SHP77 treated with DMSO at 0.1 percent for 48 hours (cell line): ENCODE results near the gene TMEM106C.

Experiments
- DNase-seq: peaks from one replicate; lab custom pipeline; 2025; lab: John Stamatoyannopoulos, UW

The TMEM106C gene

DNA sequence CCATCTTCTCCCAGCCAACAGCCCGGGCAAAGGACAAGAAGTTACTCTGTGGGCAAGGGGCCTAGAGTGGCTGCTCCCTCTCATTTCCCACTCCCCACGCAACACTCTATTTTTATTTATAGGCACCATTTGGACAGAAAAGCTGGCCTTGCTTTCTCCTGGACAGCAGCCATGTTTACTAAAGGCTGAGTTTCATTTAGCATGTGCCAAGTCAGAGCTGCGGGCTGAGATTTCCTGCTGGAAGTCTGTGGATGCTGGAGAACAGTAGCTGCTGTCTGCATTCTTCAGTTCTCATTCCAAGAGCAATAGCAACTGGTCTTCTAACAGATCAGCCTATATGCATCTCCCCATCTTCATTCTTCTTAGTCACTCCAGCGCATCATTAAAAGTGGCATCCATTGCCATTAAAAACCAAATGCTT is 32.6 kb downstream of the TMEM106C start:
- DNase-seq = no peak

DNA sequence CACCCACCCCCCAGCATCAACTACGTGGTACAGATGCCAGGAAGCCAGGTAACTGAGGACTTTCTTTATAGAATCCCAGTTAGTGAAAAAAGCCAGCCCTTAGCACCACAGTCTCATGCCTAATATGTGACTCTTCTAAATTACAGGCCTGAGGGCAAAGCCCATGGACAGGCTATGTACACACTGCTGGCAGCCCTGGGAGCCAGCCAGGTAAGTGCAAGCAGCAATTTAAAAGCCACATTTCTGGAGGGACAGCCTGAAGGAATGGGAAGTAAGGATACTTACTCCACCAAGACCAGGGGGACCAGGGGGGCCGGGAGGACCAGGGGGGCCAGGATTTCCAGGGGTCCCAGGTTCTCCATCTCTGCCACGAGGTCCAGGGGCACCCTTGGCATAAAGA is 33.9 kb downstream of the TMEM106C start:
- no peak for DNase-seq

DNA sequence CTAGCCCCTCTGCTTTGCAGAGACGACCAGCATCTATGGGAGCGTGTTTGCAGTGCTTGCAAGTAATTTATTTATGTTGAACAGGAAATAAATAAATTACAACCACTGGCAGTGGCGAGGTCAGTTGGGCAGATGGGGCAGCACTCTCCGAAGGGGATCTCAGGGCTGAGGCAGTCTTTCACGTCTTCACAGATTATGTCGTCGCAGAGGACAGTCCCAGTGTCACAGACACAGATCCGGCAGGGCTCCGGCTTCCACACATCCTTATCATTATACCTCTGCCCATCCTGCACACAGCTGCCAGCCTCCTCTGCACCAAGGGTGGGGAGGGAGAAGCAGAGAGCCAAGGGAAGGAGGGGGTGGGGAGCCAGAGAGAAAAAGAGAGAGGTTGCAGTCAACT is 36.4 kb downstream of the TMEM106C start:
- DNase-seq = no peak

DNA sequence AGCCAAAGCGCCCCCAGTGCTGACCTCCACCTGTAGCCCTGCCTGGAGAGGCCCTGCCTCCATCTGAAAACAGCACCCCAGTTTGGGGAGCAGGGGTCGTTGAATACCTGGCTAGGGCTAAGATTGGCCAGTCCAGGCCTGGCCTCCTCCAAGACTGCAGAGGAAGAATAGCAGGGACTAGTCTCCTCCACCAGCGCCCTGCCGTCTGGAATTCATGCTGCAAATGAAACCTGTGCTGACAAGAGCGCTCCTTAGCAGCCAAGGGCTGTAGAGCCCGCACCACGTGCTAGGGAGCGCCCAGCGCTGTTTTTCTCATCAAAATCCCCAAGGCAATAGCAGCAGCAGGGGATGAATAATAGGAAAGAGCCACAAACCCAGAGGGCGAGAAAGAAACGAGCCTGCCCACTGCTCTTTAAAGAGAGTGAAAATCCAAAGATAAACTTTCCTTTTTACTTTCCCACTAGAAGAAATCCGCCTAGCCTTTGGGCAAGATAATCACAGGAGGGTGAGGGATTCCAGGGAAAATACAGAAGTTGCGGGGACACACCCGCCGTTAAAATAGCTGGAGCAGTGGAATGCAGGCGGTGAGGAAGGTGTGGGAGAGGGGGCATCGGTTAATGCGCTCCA is 37.6 kb downstream of the TMEM106C start:
- no peak for DNase-seq

DNA sequence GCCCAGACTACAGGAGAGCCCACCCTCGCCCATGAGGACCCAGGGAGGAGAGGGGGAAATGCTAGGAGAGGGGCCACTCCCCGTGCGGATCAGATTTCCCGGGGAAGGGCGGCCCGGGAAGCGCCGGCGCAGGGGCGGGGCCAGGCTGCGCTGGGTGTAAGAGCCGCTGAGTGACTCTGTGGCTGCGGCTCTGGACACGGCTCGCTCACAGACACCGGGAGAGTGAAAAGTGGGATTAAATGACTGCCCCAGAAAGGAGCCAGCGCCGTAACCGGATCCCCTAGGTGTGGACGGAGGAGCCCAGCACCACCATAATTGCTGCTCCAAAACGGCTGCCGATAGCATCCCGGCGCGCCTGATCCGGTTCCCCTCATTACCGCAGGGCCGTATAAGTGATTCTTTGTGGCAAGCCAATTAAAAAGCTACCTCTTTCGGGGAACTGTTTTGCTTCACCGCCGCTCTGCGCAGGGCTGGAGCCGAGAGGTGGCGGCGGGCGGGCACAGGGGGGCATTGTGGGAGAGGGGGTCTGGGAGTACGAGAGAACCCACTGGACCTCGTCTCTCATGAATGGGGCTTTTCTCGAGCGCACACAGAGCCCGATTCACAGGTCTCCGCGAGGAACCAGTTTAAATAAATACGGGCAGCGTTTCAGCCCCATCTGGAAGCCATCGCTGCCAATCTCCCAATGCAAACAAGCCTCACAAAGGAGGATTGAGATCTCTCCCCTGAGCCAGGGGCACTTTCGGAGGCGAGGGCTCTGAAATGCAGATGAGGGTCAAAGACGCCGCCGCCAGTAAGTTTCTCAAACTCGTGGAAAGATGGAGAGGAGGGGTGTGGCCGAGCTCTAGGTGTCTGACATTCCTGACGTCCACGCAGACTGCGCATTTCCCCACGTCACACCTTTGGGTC is 38.4 kb downstream of the TMEM106C start:
- no peak for DNase-seq

DNA sequence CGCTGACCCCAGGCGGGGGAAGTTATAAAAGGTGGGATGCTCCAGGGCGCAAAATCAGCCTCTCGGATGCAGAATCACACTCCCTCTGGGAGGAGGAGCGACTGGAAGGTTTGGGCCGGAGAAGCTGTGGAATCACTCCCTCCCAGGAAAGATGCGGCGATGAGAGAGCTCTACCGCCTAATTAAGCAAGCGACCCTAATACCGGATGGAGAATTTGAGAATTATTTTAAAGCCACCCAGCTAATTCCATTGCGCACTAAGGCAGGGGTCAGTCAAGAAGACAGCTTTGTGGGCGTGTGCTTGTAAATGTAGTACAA is 39.0 kb downstream of the TMEM106C start:
- DNase-seq = no peak

DNA sequence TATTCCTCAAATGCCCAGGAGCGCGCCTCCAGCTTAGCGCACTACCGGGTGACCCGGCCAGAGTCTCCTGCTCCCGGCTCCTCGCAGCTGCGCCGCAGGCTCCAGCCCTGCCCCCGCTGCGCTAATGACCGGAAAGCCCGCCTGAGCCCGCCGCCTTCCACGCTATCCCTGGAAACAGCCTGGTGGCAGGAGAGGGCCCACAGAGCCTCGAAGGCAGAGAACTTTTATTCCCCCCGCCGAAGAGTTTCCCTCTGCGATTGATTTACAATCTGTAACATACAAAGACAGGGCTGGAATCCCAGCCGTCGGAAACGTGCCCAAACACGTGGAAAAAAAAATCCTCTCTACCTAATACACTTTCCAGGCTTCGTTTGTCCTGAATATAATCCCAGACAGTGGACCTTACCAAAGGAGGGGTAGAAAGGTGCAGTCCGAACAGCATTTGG is 39.4 kb downstream of the TMEM106C start:
- DNase-seq = no peak

DNA sequence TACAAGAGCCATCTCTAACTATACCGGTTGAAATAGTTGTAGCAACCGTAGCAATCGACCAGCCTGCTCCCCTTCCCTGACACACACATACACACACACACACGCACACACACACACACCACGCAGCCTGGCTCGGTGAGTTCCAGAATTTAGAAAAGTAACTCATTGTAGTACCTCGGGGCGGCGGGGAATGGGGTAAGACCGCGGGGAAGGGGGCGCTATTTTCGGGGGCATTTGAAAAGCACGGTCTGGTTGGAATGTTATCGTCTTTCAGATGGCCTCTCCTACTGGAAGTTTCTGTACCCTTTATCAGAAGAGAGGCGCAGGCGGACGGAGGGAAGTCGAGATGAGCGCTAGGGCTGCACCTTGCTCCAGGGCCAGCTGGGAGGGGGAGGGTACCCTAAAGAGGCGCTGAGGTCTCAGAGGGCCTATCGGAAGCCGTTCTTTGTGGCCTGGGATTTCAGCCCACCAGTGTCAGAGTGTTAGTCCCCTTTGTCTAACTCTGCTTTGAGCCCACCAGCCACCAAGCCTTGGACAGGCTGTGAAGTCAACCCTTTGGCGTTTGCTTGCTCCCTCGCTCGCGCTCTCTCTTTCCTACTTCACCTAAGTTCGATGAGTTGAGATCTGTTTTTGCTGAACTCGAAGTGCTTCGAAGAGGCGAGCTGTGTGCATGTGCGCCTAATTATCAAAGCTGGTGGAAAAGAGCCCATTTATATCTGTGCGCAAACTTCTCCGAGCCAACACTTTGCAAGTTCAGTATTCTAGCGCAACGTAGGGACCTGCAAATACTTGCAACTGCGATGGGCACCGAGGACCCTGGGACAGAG is 40.0 kb downstream of the TMEM106C start:
- DNase-seq = no peak

DNA sequence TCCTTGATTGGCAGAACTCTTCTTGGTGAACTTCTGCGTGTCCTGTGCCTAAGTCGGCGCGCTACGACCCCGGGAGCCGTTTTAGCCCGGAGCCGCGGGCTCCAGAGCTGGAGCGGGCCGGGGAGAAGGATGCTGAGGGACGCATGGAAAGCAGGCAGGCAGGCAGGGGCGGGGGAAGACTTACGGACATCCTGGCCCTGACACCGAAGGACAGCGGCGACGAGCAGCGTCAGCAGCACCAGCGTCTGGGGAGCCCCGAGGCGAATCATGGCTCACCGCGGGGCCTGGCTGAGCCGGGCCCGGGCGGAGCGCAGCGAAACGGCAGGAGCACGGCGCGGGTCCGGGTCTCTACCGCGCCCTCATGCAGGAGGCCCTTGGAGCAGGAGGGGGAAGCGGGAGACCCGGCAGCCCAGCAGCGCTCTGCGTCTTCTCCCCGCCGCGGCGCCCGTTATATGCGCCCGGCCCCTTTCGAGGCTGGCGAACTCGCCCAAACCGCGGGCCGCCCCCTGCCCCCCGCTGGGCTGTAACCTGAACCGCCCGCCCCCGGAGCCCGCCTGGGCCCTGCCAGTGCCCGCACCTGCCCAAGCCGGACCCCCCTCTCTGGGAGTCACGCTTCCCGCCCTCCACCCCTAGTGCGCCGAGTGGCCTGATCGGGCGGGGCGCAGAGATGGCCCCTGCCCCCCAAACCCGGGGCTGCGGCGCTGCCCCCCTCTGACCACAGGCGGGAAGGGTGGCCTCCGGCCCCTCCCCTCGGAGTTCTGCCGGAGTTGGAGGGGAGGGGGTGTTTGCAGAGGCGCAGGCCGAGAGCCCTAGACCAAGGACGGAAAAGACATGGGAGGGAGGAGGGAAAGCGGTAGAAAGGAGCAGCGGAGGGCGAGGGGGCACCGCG is 40.9 kb downstream of the TMEM106C start, which contains the start of gene COL2A1:
Gene COL2A1 (minus strand): TSS at position 424 of the 889 bp plus-strand sequence. CDS start 155 bp downstream, at position 269.
- no peak for DNase-seq

DNA sequence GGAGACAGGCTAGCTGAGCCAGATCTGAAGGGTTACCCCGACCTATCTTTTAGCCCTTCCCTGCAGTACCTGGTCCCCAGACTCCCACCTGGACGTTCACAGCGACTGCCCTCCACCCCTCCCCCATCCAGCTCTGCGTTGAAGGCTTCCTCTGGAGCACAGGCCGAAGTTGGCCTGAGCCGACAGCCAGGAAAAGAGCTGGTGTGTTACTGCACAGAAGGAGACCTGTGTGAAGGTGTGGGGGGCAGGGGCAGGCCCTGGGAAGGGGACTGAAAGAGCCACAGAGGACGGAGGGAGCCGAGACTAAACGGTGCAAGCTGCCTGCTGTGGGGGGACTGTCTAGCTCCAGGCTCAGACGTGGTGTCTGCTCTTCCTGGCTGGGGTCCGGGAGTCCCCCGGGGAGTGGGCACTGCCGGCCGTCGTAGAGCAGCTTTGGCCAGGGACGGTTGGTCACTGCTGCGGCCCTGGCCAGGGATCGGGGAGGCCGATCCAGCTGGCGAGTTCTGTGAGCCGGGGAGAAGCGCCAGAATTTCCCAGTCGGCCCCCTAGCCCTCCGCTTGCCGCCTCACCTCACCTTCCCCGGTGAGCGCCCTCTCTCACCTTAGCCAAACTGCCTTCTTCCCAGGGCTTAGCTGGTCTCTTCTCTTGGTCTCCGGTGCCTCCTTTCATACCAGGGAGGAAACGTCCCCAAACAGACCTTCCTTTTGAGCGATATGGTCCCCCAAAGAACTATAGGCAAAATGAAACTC is 41.8 kb downstream of the TMEM106C start:
- no peak for DNase-seq

DNA sequence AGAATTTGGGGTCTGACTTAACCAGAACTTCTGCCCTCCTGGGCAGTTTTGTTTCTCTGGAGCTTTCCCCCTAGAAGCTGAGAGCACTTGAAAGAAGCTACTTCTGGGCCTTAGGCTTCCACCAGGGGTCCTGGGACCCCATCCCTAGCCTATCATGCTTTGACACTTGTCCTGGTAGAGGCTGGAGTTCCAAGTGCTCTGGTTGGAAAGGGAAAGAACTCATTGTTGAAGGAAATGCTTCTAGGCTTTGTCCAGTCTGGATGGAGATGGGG is 42.3 kb downstream of the TMEM106C start:
- no peak for DNase-seq

DNA sequence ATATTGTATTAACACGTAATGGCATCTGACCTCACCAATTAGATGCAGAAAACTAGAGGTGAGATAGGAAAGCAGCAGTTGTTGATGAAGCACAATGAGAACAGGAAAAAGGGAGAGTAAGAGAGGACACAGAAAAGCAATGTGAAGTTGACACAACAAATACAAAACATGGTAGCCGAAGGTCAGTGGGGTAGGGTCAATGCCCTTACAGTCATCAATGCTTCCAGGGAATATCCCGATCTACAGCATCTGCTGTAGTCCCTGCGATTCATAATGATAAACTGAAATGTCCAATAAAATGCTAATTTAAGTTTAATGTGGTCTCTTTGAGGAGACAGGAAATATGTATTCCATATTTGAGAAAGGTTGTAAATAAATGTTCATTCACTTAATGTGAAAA is 43.8 kb downstream of the TMEM106C start:
- DNase-seq = no peak

DNA sequence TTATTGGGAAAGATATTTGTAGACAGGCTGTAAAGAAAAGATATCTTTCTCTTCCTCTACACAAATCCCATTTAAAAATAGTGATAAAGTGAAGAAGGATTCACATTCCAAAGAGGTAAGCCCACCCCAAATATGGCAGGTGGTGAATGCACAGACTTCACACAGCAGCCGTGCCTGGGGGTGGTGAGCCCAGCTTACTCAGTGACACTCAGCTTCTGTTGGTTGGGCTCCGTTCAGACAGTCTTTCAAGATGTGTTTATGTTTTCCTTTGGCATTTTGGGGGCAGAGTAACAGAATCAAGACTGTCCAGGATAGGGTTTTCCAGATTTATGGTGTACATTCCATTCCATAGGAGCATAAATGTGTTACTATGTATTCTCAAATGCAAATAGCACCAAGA is 45.0 kb downstream of the TMEM106C start:
- no peak for DNase-seq

DNA sequence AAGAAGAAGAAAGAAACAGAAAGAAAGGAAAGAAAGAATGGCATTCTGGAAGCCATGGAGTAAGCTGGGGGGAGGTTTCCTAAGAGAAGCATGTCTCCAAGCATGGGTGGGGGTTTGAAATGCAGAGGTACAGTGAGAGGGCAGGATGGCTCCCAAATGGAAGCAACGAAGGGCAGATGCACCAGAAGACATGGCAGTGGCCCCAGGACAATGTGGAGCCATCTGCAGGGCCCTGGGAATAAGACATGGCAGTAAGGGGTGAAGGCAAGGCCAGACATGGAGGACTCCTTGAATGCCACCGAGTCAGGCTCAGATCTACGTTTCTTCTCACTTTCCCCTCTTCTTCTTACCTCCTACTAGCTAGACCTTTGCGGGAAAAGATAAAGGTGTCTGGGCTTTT is 45.6 kb downstream of the TMEM106C start:
- DNase-seq = no peak

DNA sequence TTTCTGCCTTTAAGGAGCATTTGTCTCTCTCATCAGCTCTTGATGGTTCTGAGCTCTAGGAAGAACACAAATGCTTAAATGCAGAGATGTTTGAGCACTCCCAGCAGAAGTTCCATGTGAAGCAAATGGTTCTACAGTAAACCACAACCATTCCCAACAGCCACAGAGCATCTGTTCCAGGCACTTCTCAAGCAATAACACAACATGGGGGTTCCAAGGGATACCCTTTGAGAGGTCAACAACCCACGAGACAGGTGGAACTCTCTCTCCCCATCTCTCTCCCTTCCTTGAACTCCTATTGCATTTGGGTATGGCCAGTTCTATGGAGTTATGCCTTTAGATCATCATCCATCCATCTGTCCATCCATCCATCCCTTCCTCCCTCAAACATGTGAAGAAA is 46.1 kb downstream of the TMEM106C start:
- DNase-seq = no peak

DNA sequence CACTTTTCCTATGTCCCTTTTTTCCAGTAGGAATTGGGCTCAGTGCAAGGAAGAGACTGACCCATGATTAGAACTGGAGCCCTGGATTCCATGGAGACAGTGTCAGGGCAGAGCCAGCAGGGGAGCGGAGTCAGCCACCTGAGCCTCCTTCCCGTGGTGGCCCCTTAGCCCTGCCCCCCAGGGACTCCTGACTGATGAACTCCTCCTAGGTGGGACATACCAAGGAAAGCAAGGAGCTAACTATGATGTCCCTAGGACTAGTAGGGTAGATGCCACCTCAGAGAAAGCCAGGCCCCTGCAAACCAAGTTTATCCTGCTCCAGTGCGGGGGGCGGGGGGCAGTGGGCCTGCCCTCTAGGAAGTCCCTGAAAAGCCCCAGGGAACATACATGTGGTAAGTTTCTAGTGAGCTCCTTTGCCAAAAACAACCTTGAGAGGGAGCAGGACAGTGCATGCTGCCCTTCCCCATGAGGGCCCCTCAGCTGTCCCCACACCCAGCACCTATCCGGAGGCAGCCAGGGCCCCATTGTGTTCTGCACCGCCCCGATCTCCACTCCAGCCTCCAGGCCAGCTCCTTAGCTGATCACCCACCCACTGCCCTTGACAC is 47.1 kb downstream of the TMEM106C start:
- DNase-seq = no peak

DNA sequence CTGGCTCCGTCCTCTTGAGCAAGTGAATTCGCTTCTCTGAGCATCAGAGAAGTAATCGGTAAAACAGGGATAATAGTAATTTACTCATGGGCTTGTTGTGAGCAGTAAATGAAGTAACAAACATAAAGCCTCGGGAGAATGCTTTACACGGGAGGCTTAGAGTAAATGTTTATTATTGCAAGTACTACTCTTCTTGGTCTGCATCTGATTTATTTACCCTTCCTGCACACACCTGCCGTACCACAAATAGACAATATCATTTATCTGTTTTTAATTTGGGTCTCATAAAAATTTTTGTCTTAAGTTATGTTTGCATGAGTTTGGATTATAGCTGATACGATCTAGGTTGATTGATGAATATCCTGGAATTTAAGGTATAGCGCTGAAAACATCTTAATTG is 48.7 kb downstream of the TMEM106C start:
- DNase-seq = no peak

DNA sequence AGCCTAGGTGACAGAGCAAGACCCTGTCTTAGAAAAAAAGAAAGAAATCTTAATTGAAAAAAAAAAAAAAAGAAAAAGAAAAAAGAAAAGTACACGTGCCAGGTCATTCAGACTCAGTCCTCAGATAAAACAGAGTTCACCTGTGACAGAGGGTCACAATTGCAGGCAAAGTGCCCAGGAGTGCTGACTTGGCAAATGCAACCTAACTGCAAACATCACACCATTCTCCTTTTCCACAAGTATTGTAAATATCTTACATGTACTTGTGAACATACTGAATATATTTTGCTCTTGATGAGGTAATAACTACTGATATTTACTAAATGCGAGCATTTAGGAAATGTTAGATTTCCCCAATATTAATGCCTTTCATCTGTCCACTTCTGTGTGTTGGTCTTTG is 49.9 kb downstream of the TMEM106C start:
- DNase-seq = no peak

DNA sequence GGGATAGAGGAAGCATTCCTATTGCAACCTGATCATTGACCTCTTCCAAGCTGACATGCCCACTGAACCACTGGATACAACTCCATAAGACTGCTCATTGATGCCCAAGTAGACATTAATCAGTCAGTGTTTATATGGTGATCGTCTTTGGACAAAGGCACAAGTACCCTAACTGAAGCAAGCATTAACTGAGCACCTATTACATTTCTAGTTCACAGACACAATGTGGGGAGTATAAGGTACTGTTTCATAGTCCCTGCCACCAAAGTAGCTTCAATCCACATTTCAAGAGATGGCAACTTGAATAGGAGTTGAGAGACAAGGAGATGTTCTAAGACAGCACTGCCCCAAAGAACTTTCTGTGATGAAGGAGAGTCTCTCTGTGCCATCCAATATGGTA is 51.7 kb downstream of the TMEM106C start:
- DNase-seq = no peak

DNA sequence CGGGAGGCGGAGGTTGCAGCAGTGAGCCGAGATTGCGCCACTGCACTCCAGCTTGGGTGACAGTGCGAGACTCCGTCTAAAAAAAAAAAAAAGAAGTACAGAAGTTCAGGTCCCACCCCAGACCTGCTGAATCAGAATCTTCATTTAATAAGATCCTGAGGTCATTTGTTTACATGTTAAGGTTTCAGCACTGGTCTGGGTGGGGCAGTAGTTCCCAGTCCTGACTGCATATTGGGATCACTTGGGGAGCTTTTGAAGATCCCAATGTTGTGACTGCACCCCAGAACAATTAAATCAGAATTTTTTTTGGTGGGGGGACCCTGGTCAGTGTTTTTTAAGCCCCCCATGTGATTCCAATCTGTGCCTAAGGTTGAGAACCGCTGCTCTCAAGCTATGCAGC is 52.6 kb downstream of the TMEM106C start:
- DNase-seq = no peak
